ENCODE results near the gene ANKRD65.
A peak's percentile ranks its signal among the peaks of the same experiment; 100 is the strongest.
"Not testable (repeated sequence)": the region's sequence is repeated elsewhere in the genome, so short reads cannot be mapped to it uniquely, and the experiment has no call there.

ANKRD65 gene

DNA sequence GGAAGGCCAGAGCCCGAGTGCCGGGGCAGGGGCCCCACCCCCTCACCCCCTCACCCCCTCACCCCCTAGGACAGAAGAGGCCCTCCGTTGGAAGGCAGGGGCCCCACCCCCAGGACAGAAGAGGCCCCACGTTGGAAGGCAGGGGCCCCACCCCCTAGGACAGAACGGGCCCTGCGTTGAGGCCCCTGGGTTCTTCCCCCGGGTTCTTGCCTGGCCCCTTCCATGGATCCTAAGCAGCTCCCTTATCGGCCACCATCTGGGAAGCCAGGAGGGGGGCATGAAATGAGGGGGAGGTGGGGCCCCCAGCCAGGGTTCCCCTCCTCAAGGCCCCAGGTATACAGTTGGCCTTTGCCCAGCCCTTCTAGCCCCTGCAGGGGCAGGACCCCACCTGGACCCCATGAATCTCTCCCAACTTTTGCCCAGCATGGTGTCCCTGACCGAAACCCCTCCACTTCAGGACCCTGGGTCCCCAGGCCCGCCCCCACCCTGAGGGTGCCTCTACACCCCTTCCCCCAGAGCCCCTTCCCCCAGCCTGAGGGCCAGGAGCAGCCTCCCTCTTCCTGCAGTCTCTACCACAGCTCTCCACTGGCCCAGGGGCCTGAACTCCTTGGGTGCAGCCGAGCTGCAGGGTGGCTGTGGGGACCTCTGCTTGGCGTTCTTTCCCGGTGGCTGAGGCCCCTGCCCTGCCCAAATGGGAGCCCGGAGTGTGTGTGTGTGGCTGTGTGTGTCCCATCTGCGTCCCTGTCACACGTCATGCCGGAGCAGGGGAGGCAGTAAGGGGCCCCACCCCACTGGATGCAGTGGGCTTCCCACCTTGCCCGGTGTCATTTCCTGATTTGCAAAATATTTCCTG, 10.1 kb upstream of the ANKRD65 start:
- Histone ChIP-seq H2AFZ (ENCODE audit: low read depth, low read length) (no peak overlapping the region), H3K36me3 (ENCODE audit: insufficient read depth, low read length) (no peaks in the 10 kb centered on the region), H3K4me1 (ENCODE audit: insufficient read depth, low read length) (peaks cover 58% of the 10 kb centered on the region)

DNA sequence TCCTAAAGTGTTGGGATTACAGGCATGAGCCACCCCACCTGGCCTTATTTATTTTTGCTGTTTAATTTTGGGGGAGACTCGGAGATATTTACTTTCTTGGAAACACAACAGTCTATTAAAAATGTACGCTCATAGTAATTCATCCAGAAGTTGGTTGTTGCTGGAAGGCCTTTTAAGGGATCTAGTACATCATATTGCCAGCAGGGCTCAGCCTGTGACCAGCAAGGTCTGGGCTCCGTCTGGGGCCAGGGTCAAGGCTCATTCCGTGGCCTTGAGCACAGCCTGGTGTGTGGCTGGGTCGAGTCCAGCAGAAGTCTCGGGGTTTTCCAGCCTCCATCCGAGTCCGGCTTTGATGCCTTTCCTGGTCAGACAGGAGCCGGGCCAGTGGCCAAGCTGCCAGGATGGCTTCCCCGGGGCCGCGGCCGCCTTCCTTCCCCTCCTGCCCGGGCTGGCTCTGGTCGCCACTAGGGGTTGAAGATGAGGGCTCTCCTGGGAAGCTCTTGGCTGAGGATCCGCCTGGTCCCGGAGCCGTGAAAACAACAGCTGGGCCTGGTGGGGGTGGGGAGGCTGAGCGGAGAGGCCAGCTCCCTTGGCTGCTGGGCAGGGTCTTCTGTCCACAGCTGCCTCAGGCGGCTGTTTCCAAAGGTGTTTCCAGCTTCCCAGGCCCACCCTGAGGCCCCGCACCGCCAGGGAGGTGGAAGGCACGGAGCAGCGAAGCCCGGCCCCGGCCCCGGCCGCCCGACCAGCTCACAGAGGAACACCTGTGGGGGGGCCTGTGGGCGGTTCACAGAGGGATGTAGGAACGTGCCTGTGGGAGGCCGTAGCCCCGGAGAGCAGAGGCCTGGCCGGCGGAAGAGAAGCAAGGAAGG, 9.3 kb upstream of the ANKRD65 start:
- Histone ChIP-seq H3K36me3 (ENCODE audit: insufficient read depth, low read length) (no peaks in the 10 kb centered on the region), H2AFZ (ENCODE audit: low read depth, low read length) (no peak overlapping the region), H3K4me1 (ENCODE audit: insufficient read depth, low read length) (peaks cover 64% of the 10 kb centered on the region), H3K27me3 (ENCODE audit: insufficient read depth, low read length) (no peaks in the 10 kb centered on the region), H3K4me3 (ENCODE audit: low read length) (no peak overlapping the region), H3K9me3 (ENCODE audit: low read length) (no peaks in the 10 kb centered on the region)

More for the DNA sequence above, 10.1 kb upstream of the ANKRD65 start:
- Histone ChIP-seq H3K27me3 (ENCODE audit: insufficient read depth, low read length) (no peaks in the 10 kb centered on the region), H3K9me3 (ENCODE audit: low read length) (no peaks in the 10 kb centered on the region), H3K4me3 (ENCODE audit: low read length) (no peak overlapping the region)

DNA sequence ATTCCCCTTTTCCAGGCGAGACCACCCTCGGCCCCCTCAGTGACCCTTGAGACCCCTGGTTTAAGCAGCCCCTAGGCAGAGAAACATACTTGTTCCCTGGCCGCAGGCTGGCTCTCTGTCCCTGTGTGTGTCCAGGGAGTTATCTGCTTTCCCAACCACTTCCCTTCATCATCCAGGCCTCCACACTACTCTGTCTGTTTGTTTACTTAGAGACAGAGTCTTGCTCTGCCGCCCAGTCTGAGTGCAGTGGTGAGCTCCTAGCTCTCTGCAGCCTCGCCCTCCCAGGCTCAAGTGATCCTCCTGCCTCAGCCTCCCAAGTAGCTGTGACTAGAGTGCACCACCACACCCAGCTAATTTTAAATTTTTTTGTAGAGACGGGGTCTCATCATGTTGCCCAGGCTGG, 8.6 kb upstream of the ANKRD65 start:
- H3K27me3 ChIP-seq (ENCODE audit: insufficient read depth, low read length): no peaks in the 10 kb centered on the region
- no peak overlapping the region for H2AFZ ChIP-seq (ENCODE audit: low read depth, low read length)
- no peaks in the 10 kb centered on the region for H3K9me3 ChIP-seq (ENCODE audit: low read length)
- H3K36me3 ChIP-seq (ENCODE audit: insufficient read depth, low read length): no peaks in the 10 kb centered on the region
- no peak overlapping the region for H3K4me3 ChIP-seq (ENCODE audit: low read length)
- peaks cover 57% of the 10 kb centered on the region for H3K4me1 ChIP-seq (ENCODE audit: insufficient read depth, low read length)

DNA sequence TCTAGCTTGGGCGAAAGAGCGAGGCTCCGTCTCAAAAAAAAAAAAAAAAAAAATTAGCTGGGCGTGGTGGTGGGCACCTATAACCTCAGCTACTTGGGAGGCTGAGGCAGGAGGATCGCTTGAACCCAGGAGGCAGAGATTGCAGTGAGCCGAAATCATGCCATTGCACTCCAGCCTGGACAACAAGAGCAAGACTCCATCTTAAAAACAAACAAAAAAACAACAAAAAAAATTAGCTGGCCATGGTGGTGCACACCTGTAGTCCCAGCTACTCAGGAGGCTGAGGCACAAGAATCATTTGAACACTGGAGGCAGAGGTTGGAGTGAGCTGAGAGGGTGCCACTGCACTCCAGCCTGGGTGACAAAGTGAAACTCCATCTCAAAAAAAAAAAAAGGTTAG, 7.9 kb upstream of the ANKRD65 start:
- H3K4me1 ChIP-seq (ENCODE audit: insufficient read depth, low read length): peaks cover 50% of the 10 kb centered on the region
- not testable (repeated sequence) for H3K4me3 ChIP-seq (ENCODE audit: low read length)

DNA sequence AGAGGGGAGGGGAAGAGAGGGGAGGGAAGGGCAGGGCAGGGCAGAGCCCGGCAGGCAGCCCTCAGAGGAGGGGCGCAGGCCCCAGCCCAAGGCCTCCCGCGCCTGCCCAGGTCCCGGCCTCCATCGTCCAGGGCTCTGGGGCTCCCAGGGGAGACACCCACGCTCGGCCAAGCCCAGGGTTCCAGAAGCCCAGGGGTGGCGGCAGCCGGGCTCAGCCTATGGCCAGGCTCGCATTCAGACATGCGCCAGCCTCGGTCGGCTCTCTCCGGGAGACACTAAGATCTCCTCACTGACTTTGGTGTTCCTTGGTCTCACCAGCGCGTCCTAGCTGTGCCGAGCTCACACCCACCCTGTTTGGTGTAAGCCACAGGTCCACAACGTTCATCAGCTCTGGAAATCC, 7.1 kb upstream of the ANKRD65 start:
- Histone ChIP-seq H3K36me3 (ENCODE audit: insufficient read depth, low read length) (no peaks in the 10 kb centered on the region), H3K4me3 (ENCODE audit: low read length) (no peak overlapping the region), H2AFZ (ENCODE audit: low read depth, low read length) (no peak overlapping the region), H3K4me1 (ENCODE audit: insufficient read depth, low read length) (peaks cover 42% of the 10 kb centered on the region), H3K27me3 (ENCODE audit: insufficient read depth, low read length) (no peaks in the 10 kb centered on the region), H3K9me3 (ENCODE audit: low read length) (no peaks in the 10 kb centered on the region)

More for the DNA sequence above, 7.9 kb upstream of the ANKRD65 start:
- not testable (repeated sequence) for H2AFZ ChIP-seq (ENCODE audit: low read depth, low read length); H3K27me3 ChIP-seq (ENCODE audit: insufficient read depth, low read length); H3K36me3 ChIP-seq (ENCODE audit: insufficient read depth, low read length); H3K9me3 ChIP-seq (ENCODE audit: low read length)

DNA sequence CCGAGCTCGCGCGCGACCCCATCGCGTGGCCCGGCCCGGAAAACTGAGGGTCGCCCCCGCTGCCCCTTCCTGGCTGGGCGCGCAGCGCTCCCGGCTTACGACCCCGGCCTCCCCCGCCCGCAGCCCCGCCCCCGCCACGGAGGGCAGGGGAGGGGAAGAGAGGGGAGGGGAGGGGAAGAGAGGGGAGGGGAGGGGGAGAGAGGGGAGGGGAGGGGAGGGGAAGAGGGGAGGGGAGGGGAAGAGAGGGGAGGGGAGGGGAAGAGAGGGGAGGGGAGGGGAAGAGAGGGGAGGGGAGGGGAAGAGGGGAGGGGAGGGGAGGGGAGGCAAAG, 6.7 kb upstream of the ANKRD65 start:
- peak overlapping the region; percentile 33 for H3K4me3 ChIP-seq (ENCODE audit: low read length)

GRCh38 chr1:1427106-1427819, 6.2 kb upstream of the ANKRD65 start:
- H3K9me3 ChIP-seq (ENCODE audit: low read length): no peaks in the 10 kb centered on the region
- H3K4me3 ChIP-seq (ENCODE audit: low read length): peak overlapping the region; percentile 33

More for the DNA sequence above, 6.7 kb upstream of the ANKRD65 start:
- Histone ChIP-seq H3K4me1 (ENCODE audit: insufficient read depth, low read length) (peaks cover 38% of the 10 kb centered on the region), H3K9me3 (ENCODE audit: low read length) (no peaks in the 10 kb centered on the region), H3K27me3 (ENCODE audit: insufficient read depth, low read length) (no peaks in the 10 kb centered on the region), H3K36me3 (ENCODE audit: insufficient read depth, low read length) (no peaks in the 10 kb centered on the region), H2AFZ (ENCODE audit: low read depth, low read length) (no peak overlapping the region)

DNA sequence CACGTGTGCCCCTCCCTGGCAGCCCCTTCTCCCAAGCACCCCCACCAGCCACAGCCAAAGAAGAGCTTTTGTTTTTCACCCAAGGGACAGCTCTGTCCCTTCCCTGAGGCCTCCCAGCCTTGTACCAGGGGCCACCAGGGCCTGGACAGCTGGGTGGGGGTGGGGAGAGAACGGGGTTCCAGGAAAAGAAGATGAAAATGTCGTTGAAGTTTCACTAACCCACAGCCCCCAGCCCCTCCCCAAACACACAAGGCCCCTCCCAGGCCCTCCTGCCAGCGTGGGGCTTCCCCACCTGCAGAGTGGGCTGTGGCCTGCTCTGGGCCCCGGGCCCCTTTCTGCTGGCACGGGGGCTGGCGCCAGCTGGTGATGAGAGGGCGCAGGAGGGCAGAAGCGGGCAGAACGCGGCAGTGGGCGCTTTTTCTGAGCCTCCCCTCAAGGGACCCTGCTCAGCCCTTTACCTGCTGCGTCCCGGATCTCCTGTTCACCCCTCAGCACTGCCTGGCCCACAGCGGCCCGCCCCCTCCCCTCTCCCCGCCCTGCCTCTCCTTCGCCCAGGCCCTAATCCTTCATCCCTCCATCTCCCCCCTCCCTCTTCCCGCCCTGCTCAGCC, 5.5 kb upstream of the ANKRD65 start:
- Histone ChIP-seq H3K36me3 (ENCODE audit: insufficient read depth, low read length) (no peaks in the 10 kb centered on the region), H3K9me3 (ENCODE audit: low read length) (no peaks in the 10 kb centered on the region), H3K4me3 (ENCODE audit: low read length) (no peak overlapping the region), H3K4me1 (ENCODE audit: insufficient read depth, low read length) (peaks cover 27% of the 10 kb centered on the region), H2AFZ (ENCODE audit: low read depth, low read length) (no peak overlapping the region), H3K27me3 (ENCODE audit: insufficient read depth, low read length) (no peaks in the 10 kb centered on the region)

More at GRCh38 chr1:1427106-1427819, 6.2 kb upstream of the ANKRD65 start:
- Histone ChIP-seq H2AFZ (ENCODE audit: low read depth, low read length) (no peak overlapping the region), H3K27me3 (ENCODE audit: insufficient read depth, low read length) (no peaks in the 10 kb centered on the region), H3K36me3 (ENCODE audit: insufficient read depth, low read length) (no peaks in the 10 kb centered on the region), H3K4me1 (ENCODE audit: insufficient read depth, low read length) (peaks cover 33% of the 10 kb centered on the region)

DNA sequence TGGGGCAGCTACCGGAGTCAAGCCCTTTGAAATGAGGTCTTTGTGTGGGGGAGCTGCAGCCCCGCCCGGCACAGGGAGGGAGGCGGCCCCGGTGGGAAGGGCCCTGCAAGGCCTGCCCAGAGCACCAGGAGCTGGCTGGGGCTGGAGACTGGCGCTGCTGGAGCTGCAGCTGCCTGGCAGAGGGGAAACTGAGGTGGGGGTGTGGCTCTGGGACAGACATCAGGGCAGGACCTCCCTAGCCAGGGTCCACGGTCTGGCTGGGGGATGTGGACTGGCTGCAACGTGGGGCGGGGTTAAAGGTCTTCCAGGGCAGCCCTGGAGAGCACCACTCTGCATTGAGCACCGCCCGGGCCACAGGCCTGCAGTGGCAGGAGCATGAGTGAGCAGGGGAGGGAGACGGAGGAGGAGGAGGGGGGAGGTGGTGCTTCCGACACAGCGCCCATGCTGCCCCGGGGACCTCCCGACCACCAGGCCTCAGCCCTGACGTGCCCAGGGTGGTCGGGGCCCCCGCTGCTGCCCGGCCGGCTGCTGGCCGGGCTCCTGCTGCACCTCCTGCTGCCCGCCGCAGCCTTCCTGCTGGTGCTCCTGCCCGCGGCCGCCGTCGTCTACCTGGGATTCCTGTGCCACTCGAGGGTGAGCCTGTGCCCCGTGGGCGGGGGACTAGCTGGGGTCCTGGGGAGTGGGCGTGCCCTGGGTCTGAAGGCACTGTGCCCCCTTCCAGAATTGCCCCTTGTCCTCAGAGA, 4.8 kb upstream of the ANKRD65 start:
- Histone ChIP-seq H2AFZ (ENCODE audit: low read depth, low read length) (no peak overlapping the region), H3K27me3 (ENCODE audit: insufficient read depth, low read length) (no peaks in the 10 kb centered on the region), H3K9me3 (ENCODE audit: low read length) (no peaks in the 10 kb centered on the region), H3K4me1 (ENCODE audit: insufficient read depth, low read length) (peaks cover 22% of the 10 kb centered on the region), H3K4me3 (ENCODE audit: low read length) (no peak overlapping the region), H3K36me3 (ENCODE audit: insufficient read depth, low read length) (no peaks in the 10 kb centered on the region)

GRCh38 chr1:1425426-1425752, 4.3 kb upstream of the ANKRD65 start:
- Histone ChIP-seq H3K4me1 (ENCODE audit: insufficient read depth, low read length) (peaks cover 18% of the 10 kb centered on the region), H3K4me3 (ENCODE audit: low read length) (no peak overlapping the region), H3K27me3 (ENCODE audit: insufficient read depth, low read length) (no peaks in the 10 kb centered on the region), H3K36me3 (ENCODE audit: insufficient read depth, low read length) (no peaks in the 10 kb centered on the region), H3K9me3 (ENCODE audit: low read length) (no peaks in the 10 kb centered on the region), H2AFZ (ENCODE audit: low read depth, low read length) (no peak overlapping the region)

DNA sequence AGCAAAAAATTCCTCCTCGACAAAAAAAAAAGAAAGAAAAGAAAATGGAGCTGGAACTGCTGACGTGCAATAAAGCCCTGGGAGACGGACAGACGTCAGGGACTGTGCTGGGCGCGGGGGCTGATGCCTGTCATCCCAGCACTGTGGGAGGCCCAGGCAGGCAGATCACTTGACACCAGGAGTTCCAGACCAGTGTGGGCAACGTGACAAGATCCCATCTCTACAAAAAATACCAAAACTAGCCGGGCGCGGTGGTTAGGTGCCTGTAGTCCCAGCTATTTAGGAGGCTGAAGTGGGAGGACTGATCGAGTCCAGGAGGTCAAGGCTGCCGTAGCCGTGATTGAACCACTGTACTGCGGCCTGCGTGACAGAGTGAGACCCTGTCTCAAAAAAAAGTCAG, 3.6 kb upstream of the ANKRD65 start:
- Histone ChIP-seq H2AFZ (ENCODE audit: low read depth, low read length) (no peak overlapping the region), H3K4me3 (ENCODE audit: low read length) (no peak overlapping the region), H3K9me3 (ENCODE audit: low read length) (no peaks in the 10 kb centered on the region), H3K36me3 (ENCODE audit: insufficient read depth, low read length) (no peaks in the 10 kb centered on the region), H3K27me3 (ENCODE audit: insufficient read depth, low read length) (no peaks in the 10 kb centered on the region), H3K4me1 (ENCODE audit: insufficient read depth, low read length) (peaks cover 14% of the 10 kb centered on the region)

DNA sequence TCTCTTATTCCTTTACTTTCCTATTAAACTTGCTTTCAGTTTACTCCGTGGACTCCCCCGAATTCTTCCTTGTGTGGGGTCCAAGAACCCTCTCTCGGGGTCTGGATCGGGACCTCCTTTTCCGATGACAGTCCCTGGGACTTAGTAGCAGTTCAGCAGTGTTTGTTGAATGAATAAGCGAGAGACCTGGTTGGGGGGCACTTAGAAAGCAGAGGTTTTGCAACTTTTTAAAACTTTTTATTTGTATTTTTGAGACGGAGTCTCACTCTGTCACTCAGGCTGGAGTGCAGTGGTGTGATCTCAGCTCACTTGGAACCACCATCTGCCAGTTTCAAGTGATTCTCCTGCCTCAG, 2.1 kb upstream of the ANKRD65 start:
- Histone ChIP-seq H3K36me3 (ENCODE audit: insufficient read depth, low read length) (no peaks in the 10 kb centered on the region), H3K9me3 (ENCODE audit: low read length) (no peaks in the 10 kb centered on the region), H3K4me3 (ENCODE audit: low read length) (no peak overlapping the region), H3K27me3 (ENCODE audit: insufficient read depth, low read length) (no peaks in the 10 kb centered on the region), H2AFZ (ENCODE audit: low read depth, low read length) (no peak overlapping the region), H3K4me1 (ENCODE audit: insufficient read depth, low read length) (peaks cover 19% of the 10 kb centered on the region)
